Activated B cell treated with CpG ODN at 0.5 μM for 24 hours (primary cell): ENCODE measurements around the gene LAMP5. TPM values are rescaled to one million over a fixed set of nuclear protein-coding genes. Genes with fewer than 3 reads are reported as not detected.

Source experiments
- ATAC-seq: fragments of 200-7000 bp; cut with Tn5 transposase; one replicate; pipeline ENCODE4 v1.10.0; 2021; ENCODE audit warnings: low read depth, mild to moderate bottlenecking, moderate library complexity
- CTCF ChIA-PET: fragments of 350-600 bp; sonication (Branson Sonifier 250); formaldehyde crosslinking; loops from one replicate; lab custom pipeline; 2021; ENCODE audit warnings: antibody characterized with exemption; lab: Charles Lee
- POLR2A ChIA-PET: fragments of 350-600 bp; sonication (Branson Sonifier 250); formaldehyde crosslinking; loops from one replicate; lab custom pipeline; 2021; ENCODE audit warnings: antibody characterized with exemption; lab: Charles Lee
- DNase-seq: peaks from one replicate; pipeline ENCODE4 v3.0.0; 2022
- H3K27ac Mint-ChIP-seq: one replicate; pipeline ENCODE4 v1.8.0; 2020; ENCODE audit warnings: mixed read lengths
- H3K27me3 Mint-ChIP-seq: one replicate; pipeline ENCODE4 v1.8.0; 2021; ENCODE audit warnings: mixed read lengths
- H3K36me3 Mint-ChIP-seq: one replicate; pipeline ENCODE4 v1.8.0; 2021; ENCODE audit warnings: low read depth, mixed read lengths
- H3K4me1 Mint-ChIP-seq: one replicate; pipeline ENCODE4 v1.8.0; 2021; ENCODE audit warnings: mixed read lengths
- H3K4me3 Mint-ChIP-seq: one replicate; pipeline ENCODE4 v1.8.0; 2020; ENCODE audit warnings: mild to moderate bottlenecking, mixed read lengths
- H3K9me3 Mint-ChIP-seq: one replicate; pipeline ENCODE4 v1.8.0; 2020; ENCODE audit warnings: mixed read lengths
- CTCF ChIP-seq: fragments of 200-600 bp; IDR thresholded peaks from one replicate; pipeline ENCODE4 v1.8.0; 2022; ENCODE audit warnings: antibody characterized with exemption, mild to moderate bottlenecking
- intact Hi-C: fragments of 100-400 bp; cut with micrococcal nuclease; formaldehyde crosslinking; loops from one replicate; pipeline ENCODE4 v1.15.1; 2024
- total RNA-seq: library from RNA; stranded (reverse); gene quantifications from 2 replicates; pipeline ENCODE4 v1.2.3, GENCODE V29; 2022

The LAMP5 gene
- total RNA-seq, 1 donor from 2014 or later = 0.29 TPM

- DNase-seq (no peak), ATAC-seq (no peak)
- POLR2A ChIA-PET = no interaction called here
- TF ChIP-seq CTCF = no peak
- H3K9me3 Mint-ChIP-seq = no peaks in the 10 kb centered on the region
- intact Hi-C loops = no loop called here
- CTCF ChIA-PET = no interaction called here
- peak overlapping the region; percentile 36 for H3K4me3 Mint-ChIP-seq
- peaks cover 28% of the 10 kb centered on the region for H3K4me1 Mint-ChIP-seq
- H3K27me3 Mint-ChIP-seq = peaks cover 48% of the 10 kb centered on the region
- H3K36me3 Mint-ChIP-seq = no peaks in the 10 kb centered on the region
- H3K27ac Mint-ChIP-seq = no peak overlapping the region
Measured at GRCh38 chr20:9516234-9516871, 2.0 kb downstream of the LAMP5 start.

- peaks cover 23% of the 10 kb centered on the region for H3K4me1 Mint-ChIP-seq
- no peaks in the 10 kb centered on the region for H3K36me3 Mint-ChIP-seq
- no peak for ATAC-seq
- ChIA-PET POLR2A (no interaction called here), CTCF (no interaction called here)
- no peak for TF ChIP-seq CTCF
- peaks cover 44% of the 10 kb centered on the region for H3K27me3 Mint-ChIP-seq
- DNase-seq = no peak
- no peak overlapping the region for H3K27ac Mint-ChIP-seq
- H3K9me3 Mint-ChIP-seq = no peaks in the 10 kb centered on the region
- intact Hi-C loops = no loop called here
- H3K4me3 Mint-ChIP-seq = no peak overlapping the region
Measured at GRCh38 chr20:9517297-9518162, 3.1 kb downstream of the LAMP5 start.

GRCh38 chr20:9518576-9519175 is 4.3 kb downstream of the LAMP5 start:
- intact Hi-C loops = no loop called here
- ATAC-seq (no peak), DNase-seq (no peak)
- peaks cover 23% of the 10 kb centered on the region for H3K4me1 Mint-ChIP-seq
- H3K4me3 Mint-ChIP-seq = no peak overlapping the region
- no peaks in the 10 kb centered on the region for H3K9me3 Mint-ChIP-seq
- no peak overlapping the region for H3K27ac Mint-ChIP-seq
- ChIA-PET CTCF (no interaction called here), POLR2A (no interaction called here)
- no peaks in the 10 kb centered on the region for H3K36me3 Mint-ChIP-seq
- TF ChIP-seq CTCF = no peak
- peaks cover 42% of the 10 kb centered on the region for H3K27me3 Mint-ChIP-seq

- H3K27me3 Mint-ChIP-seq = peaks cover 36% of the 10 kb centered on the region
- no peaks in the 10 kb centered on the region for H3K9me3 Mint-ChIP-seq
- H3K4me1 Mint-ChIP-seq = peaks cover 15% of the 10 kb centered on the region
- no peak for TF ChIP-seq CTCF
- H3K27ac Mint-ChIP-seq = no peak overlapping the region
- H3K4me3 Mint-ChIP-seq = no peak overlapping the region
- CTCF ChIA-PET = no interaction called here
- H3K36me3 Mint-ChIP-seq = no peaks in the 10 kb centered on the region
- DNase-seq = no peak
- ATAC-seq = no peak
- intact Hi-C loops = no loop called here
- POLR2A ChIA-PET = no interaction called here
Measured at GRCh38 chr20:9520086-9520485, 5.7 kb downstream of the LAMP5 start.

- Mint-ChIP-seq H3K27me3 (peaks cover 22% of the 10 kb centered on the region), H3K36me3 (no peaks in the 10 kb centered on the region), H3K27ac (no peak overlapping the region), H3K9me3 (no peaks in the 10 kb centered on the region), H3K4me3 (no peak overlapping the region), H3K4me1 (no peaks in the 10 kb centered on the region)
- no peak for TF ChIP-seq CTCF
- ChIA-PET POLR2A (no interaction called here), CTCF (no interaction called here)
- DNase-seq (no peak), ATAC-seq (no peak)
- intact Hi-C loops = no loop called here
Measured at GRCh38 chr20:9523636-9524035, 9.2 kb downstream of the LAMP5 start.
